Effector CD4-positive, alpha-beta T cell (primary cell): ENCODE results near the gene ZNF786.
"Not testable (repeated sequence)": the region's sequence is repeated elsewhere in the genome, so short reads cannot be mapped to it uniquely, and the experiment has no call there.

Experiments used
- DNase-seq: peaks from one replicate; pipeline ENCODE4 v3.0.0-alpha.2; 2020

ZNF786 gene

GRCh38 chr7:149075286-149075685 lies 15.2 kb downstream of the ZNF786 start:
- no peak for DNase-seq

DNA sequence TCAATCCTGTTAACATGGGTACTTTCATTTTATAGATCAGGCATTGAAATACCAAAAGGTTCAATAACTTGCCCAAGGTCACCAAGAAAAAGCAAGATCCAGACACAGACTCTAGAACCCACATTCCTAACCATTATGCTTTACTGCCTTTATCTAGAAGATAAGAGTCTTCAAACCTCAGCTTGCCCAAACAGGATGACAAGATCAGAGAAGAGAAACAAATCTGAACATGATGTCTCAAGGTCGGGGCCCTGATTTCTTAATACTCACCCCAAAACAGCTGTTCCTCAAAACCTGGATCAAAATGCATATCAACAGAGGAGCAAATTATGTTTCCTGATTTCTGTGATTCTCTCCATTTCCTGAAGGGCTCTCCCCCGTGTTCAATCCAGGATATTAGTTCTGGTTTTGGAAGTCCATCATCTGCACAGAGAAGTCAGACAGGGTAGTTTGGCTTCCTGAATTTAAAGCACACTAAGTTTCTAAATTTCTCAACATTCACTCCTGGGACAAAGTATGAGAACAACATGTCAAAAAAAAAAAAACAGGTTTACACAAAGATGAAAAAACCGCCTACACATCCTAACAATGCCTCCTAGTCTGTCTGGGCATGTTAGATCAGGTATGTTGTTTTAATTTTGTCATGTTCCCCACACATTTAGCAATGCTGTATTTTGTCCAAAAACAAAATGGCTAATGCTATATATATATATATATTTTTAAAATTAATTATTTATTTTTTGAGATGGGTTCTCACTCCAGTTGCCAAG lies 16.2 kb downstream of the ZNF786 start:
- no peak for DNase-seq

- no peak for DNase-seq
These were observed 18.1 kb downstream of the ZNF786 start for GRCh38 chr7:149072438-149072775.

DNA sequence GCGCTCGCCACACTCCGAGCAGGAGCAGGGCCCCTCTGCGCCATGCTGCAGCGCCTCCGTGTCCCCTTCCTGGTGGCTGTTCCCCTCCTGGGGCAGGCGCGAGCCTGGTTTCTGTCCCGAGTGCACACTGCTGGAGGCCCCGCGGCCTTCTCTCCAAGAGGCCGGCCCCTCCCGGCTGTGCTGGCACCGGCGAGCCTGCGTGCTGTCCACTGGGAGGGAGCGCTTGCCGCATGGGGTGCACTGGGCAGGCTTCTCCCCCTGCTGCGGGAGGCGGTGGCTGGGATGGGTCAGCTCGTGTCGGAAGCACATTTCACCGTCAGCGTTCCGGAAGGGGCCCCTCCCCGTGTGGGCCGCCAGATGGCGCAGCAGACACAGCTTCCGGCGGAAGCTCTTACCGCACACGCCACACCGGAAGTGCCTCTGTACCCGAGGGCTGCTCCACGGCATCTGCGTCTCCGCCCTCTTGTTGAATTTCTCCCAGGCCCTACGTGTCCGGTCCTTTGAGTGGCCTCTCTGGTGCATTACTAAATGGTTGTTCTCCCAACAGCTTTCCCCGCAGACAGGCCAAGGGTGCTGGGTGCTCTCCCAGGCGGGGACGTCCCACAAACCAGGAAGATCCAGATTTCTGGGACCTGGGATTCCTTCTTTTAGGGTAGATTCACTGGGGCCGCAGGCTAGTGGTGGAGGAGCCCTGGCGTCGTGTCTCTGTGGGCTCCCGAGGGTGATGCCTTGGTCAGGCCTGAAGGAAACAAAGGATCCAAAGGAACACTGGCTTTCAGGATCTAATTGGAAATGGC lies 18.7 kb downstream of the ZNF786 start:
- peak; percentile 21 for DNase-seq

DNA sequence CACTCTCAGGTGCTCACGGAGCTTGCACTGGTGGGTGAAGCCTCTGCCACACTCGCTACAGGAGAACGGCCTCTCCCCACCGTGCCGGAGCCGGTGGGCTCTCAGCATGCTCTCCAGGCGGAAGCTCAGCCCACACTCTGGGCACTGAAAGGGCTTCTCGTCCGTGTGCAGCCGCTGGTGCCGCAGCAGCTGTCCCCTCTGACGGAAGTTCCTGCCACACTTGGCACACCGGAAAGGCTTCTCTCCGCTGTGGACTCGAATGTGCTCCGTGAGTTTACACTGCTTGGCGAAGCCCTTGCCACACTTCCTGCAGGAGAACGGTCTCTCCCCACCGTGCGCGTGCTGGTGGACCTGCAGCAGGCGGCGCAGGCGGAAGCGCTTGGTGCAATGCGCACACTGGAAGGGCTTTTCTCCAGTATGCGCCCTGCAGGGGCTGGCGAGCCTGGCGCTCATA lies 19.3 kb downstream of the ZNF786 start:
- no peak for DNase-seq

DNA sequence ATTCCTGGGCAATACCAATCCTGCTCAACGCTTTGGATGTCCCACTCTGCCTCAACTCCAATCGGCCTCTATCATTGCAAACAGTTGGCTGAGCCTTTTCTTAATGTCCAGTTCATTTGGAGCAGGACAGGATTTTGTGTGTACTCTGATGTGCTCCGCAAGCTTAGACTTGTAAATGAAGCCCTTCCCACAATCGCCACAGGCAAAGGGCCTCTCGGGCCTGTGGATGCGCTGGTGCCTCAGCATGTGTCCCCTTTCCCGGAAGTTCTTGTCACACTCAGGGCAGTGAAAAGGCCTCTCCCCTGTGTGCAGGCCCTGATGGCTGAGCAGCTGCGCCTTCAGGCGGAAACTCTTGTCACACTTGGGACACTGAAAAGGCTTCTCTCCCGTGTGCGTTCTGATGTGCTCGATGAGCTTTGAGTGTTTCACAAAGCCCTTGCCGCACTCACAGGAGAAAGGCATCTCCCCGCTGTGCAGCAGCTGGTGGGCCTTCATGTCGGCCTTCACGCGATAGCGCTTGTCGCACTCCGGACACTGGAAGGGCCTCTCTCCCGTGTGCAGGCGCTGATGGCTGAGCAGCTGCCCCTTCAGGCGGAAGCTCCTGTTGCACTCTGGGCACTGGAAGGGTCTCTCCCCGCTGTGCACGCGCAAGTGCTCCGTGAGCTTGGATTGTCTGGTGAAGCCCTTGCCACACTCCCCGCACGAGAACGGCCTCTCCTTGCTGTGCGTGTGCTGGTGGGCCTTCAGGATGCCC lies 20.0 kb downstream of the ZNF786 start:
- DNase-seq, result no peak

DNA sequence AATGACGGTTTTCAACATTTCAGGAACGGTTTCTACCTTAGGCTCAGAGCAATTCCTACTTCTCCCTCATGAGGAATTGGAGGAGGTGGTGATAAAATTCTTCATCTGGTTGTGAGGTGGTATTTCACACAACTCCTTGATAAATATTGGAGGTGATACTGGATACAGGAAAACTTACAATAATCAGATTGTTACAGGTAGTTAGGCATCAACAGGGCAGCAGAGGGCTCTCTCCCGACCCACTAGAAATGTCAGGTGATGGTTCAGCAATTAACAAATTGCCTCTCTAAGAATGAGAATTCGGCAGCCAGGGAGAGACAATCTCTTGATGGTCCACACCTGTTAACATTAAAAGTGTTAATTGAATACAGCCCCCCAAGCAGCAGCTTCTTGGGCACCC lies 22.6 kb downstream of the ZNF786 start:
- DNase-seq, result no peak

- DNase-seq, result no peak
These were observed 27.0 kb downstream of the ZNF786 start for GRCh38 chr7:149063476-149063875.

DNA sequence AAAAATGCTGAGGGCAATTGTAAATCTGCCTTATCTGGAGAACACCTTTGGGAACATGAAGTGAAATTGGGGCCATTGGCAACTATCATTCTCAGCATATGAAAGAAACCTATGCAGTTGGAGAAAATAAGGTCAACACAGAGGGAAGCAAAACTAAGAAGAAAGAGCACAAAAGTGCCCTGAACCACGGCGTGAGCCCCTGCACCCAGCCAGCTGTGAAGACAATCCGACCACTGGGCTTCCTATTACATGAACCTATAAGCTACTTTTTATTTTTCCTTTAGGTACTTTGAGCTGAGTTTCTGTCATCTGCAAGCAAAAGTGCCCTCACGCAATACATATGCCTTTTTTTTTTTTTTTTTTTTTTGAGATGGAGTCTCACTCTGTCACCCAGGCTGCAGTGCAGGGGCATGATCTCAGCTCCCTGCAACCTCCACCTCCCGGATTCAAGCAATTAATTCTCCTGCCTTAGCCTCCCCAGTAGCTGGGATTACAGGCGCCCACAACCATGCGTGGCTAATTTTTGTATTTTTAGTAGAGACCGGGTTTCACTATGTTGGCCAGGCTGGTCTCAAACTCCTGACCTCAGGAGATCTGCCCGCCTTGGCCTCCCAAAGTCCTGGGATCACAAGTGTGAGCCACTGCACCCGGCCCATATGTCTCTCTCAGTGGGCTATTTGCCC lies 28.2 kb downstream of the ZNF786 start:
- not testable (repeated sequence) for DNase-seq

DNA sequence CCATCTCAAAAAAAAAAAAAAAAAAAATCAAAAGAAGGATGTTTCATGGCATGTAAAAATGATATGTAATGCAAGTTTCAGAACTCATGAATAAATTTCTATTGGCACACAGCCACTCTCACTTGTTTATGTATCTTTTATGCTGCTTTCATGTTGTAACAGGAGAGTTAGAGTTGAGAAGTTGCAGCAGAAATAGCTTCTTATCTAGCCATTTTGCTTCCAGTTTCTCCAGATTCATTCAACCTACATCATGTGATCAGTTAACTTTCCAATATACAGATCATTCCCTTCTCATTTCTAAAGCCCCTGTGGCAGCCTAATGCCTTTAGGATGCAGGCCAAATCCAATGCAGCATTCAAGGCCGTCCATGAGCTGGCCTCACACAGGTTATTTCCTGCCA lies 30.4 kb downstream of the ZNF786 start:
- DNase-seq, result no peak

DNA sequence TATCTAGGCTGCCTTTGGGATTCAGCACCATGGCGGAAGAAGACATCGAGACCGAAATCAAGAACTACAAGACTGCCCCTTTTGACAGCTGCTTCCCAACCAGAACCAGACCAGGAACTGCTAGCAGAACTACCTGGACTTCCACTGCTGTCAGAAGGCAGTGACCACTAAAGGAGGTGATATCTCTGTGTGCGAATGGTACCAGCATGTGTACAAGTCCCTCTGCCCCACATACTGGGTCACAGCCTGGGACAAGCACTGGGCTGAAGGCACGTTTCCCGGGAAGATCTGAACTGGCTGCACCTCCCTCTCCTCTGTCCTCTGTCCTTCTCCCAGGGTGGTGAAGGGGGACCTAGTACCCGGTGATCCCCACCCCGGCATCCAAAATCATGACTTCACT lies 36.6 kb downstream of the ZNF786 start:
- no peak for DNase-seq

DNA sequence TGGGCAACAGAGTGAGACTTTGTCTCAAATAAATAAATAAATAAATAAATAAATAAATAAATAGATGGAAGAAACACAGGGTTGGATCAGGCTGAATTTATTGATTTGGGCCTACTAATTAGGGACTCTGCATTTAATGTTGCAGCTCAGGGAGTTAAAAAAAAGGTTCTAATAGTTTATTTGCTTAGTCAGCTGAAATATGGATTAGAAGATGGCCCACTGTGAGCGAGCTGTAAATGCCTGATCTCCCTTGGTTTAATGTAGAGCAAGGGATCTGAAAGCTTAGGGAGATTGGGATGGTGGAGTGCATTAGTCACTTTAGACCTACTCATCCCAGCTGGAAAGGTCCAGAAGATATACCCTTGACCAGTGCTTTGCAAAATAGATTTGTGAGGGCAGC lies 37.1 kb downstream of the ZNF786 start:
- DNase-seq, result no peak

- DNase-seq, result no peak
These were observed 39.6 kb downstream of the ZNF786 start for GRCh38 chr7:149050941-149051340.

- DNase-seq, result no peak
These were observed 41.7 kb downstream of the ZNF786 start for GRCh38 chr7:149048805-149049204.

DNA sequence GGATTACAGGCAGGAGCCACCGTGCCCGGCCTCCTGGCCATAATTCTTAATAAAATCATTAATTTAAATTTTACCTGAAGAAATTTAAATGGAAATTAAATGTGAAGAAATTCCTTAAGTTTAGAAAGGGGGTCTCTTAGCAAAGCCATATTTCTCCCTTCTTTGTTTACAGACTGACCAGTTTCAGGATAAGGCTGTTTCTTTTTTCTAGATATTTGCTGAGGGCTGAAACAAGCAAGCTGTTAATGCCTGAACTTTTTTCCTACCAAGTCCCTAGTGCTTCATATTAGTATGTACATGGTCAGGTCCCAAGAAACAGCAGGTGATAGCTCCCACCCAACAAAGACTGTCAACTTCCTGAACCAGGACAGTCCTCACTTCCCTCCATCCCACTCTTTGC lies 44.1 kb downstream of the ZNF786 start:
- DNase-seq, result no peak

DNA sequence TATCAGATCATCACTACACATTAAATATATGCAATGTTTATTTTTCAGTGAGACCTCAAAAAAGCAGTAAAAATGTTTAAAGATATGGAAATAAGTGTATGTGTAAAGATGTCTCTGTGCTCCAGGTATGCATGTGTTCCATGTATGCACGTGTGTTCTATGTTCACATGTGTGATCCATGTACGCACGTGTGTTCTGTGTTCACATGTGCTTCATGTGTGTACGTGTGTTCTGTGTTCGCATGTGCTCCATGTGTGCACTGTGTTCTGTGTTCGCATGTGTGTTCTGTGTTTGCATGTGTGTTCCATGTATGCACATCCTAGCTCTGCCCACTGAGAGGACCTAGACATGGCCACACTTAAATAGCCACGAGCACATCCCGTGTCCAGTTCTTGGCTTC lies 46.6 kb downstream of the ZNF786 start:
- no peak for DNase-seq

- no peak for DNase-seq
These were observed 49.2 kb downstream of the ZNF786 start for GRCh38 chr7:149041350-149041749.

GRCh38 chr7:149038641-149039040 lies 51.9 kb downstream of the ZNF786 start:
- not testable (repeated sequence) for DNase-seq

DNA sequence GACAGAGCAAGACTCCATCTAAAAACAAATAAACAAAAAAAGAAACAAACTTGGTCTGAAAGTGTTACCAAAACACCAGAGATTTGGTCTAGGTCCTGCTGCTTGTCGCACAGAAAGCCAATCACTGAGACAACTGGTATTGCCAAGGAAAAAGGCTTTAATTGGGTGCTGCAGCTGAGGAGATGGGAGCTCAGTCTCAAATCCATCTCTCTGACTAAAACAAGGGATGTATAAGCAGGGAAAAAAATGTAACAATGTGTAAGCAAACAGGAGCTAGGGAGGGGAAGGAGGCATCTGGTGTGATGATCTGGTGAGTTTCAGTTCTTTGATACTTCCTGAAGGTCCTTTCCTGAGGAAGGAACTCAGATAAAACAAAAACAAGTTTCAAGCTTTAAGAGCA lies 53.8 kb downstream of the ZNF786 start:
- DNase-seq, result no peak

DNA sequence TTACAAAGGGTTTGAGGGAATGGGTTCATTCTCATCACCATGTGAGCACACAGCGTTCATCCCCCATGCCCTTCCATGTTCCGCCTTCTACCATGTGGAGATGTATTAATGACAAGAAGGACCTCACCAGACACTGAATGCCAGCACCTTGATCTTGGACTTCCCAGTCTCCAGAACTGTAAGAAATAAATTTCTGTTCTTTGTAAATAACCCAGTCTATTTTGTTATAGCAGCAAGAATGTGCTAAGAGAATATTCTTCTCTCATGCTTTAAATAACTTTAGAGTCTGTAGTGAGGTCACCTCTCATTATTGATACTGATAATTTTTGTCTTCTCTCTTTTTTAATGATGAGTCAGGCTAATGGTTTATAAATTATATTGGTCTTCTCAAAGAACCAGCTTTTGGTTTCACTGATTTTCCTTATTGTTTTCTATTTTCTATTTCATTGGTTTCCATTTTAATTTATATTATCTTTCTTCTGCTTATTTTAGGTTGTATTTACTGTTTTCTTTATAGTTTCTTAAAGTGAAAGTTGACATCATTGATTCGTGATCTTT lies 59.1 kb downstream of the ZNF786 start:
- DNase-seq, result no peak

GRCh38 chr7:149030439-149030838 lies 60.1 kb downstream of the ZNF786 start:
- DNase-seq, result not testable (repeated sequence)

DNA sequence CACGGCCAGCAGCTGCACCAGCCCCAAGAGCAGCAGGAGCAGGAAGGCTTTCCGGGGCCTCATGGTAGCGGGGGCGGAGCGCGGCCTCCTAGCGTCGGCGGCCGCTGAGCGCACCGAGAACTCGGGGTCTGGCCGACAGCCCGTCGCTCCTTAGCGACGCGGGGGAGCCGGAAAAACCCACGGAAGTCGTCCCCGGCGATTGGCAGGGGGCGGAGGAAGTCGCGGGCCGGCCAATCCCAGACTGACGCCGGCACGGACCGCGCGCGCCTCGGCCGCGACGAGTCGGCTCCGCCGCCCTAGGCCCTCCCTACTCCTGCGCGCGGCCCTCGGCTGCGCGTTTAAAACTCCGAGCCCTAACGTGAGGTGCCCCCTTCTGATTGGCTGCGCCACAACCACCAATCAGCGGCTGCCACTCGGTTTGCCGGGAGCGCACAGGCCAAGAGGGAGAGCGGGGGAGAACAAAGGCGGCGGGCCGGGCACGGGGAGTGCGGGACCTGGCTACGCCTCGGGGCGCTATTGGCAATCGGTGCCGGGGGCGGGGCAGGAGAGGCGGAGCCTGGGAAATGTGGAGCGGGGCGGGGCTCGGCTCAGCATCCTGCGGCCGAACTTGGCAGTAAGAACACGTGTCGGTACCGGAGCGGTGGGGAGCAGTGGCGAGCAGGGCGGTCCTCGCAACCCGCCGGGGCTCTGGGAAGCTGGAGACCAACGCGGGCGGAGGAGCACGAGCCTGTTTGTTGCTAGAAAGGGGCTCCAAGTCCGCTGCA lies 62.0 kb downstream of the ZNF786 start, which contains the start of gene PDIA4:
TSS of gene PDIA4 (minus strand) at position 160 of the 764 bp plus-strand sequence. CDS start at position 63, 97 bp downstream.
- DNase-seq, result peak; percentile 99
